ENCODE data around the gene PLXNA4.

Gene PLXNA4

GRCh38 chr7:132290021-132290420 lies 286.2 kb downstream of the PLXNA4 start:
- DNase-seq (ENCODE audit: insufficient read length, low spot score) (no peak), FAIRE-seq (no peak)
- TF ChIP-seq POLR2A (IDR thresholded peaks at IDR 0.05; ENCODE audit: low read depth, low read length), result no peak

GRCh38 chr7:132286836-132287235 lies 289.4 kb downstream of the PLXNA4 start:
- FAIRE-seq (no peak), DNase-seq (ENCODE audit: insufficient read length, low spot score) (no peak)
- no peak for TF ChIP-seq POLR2A (IDR thresholded peaks at IDR 0.05; ENCODE audit: low read depth, low read length)

GRCh38 chr7:132280335-132280734 lies 295.9 kb downstream of the PLXNA4 start:
- FAIRE-seq, result no peak
- TF ChIP-seq POLR2A (IDR thresholded peaks at IDR 0.05; ENCODE audit: low read depth, low read length), result no peak
- DNase-seq (ENCODE audit: insufficient read length, low spot score), result no peak

- no peak for DNase-seq (ENCODE audit: insufficient read length, low spot score)
- no peak for FAIRE-seq
- no peak for TF ChIP-seq POLR2A (IDR thresholded peaks at IDR 0.05; ENCODE audit: low read depth, low read length)
Observed at GRCh38 chr7:132279718-132280117, 296.6 kb downstream of the PLXNA4 start.

- no peak for DNase-seq (ENCODE audit: insufficient read length, low spot score)
- no peak for TF ChIP-seq POLR2A (IDR thresholded peaks at IDR 0.05; ENCODE audit: low read depth, low read length)
- FAIRE-seq, result no peak
Observed at GRCh38 chr7:132276976-132277725, 299.1 kb downstream of the PLXNA4 start.

GRCh38 chr7:132276234-132276630 lies 300.0 kb downstream of the PLXNA4 start:
- DNase-seq (ENCODE audit: insufficient read length, low spot score), result no peak
- TF ChIP-seq POLR2A (IDR thresholded peaks at IDR 0.05; ENCODE audit: low read depth, low read length), result no peak
- FAIRE-seq, result no peak

- FAIRE-seq (no peak), DNase-seq (ENCODE audit: insufficient read length, low spot score) (no peak)
- TF ChIP-seq POLR2A (IDR thresholded peaks at IDR 0.05; ENCODE audit: low read depth, low read length), result no peak
Observed at GRCh38 chr7:132275416-132276233, 300.6 kb downstream of the PLXNA4 start.

GRCh38 chr7:132272763-132273371 lies 303.4 kb downstream of the PLXNA4 start:
- FAIRE-seq, result no peak
- TF ChIP-seq POLR2A (IDR thresholded peaks at IDR 0.05; ENCODE audit: low read depth, low read length), result no peak
- DNase-seq (ENCODE audit: insufficient read length, low spot score), result no peak

- no peak for FAIRE-seq
- DNase-seq (ENCODE audit: insufficient read length, low spot score), result no peak
- TF ChIP-seq POLR2A (IDR thresholded peaks at IDR 0.05; ENCODE audit: low read depth, low read length), result no peak
Observed at GRCh38 chr7:132270517-132270916, 305.8 kb downstream of the PLXNA4 start.

- no peak for TF ChIP-seq POLR2A (IDR thresholded peaks at IDR 0.05; ENCODE audit: low read depth, low read length)
- DNase-seq (ENCODE audit: insufficient read length, low spot score) (no peak), FAIRE-seq (no peak)
Observed at GRCh38 chr7:132269718-132270117, 306.6 kb downstream of the PLXNA4 start.

GRCh38 chr7:132263151-132263550 lies 313.1 kb downstream of the PLXNA4 start:
- DNase-seq (ENCODE audit: insufficient read length, low spot score) (no peak), FAIRE-seq (no peak)
- TF ChIP-seq POLR2A (IDR thresholded peaks at IDR 0.05; ENCODE audit: low read depth, low read length), result no peak

- DNase-seq (ENCODE audit: insufficient read length, low spot score) (no peak), FAIRE-seq (no peak)
- no peak for TF ChIP-seq POLR2A (IDR thresholded peaks at IDR 0.05; ENCODE audit: low read depth, low read length)
Observed at GRCh38 chr7:132262160-132262470, 314.2 kb downstream of the PLXNA4 start.

- no peak for TF ChIP-seq POLR2A (IDR thresholded peaks at IDR 0.05; ENCODE audit: low read depth, low read length)
- FAIRE-seq (no peak), DNase-seq (ENCODE audit: insufficient read length, low spot score) (no peak)
Observed at GRCh38 chr7:132261327-132262159, 314.7 kb downstream of the PLXNA4 start.

- TF ChIP-seq POLR2A (IDR thresholded peaks at IDR 0.05; ENCODE audit: low read depth, low read length), result no peak
- no peak for FAIRE-seq
- DNase-seq (ENCODE audit: insufficient read length, low spot score), result no peak
Observed at GRCh38 chr7:132258231-132258630, 318.0 kb downstream of the PLXNA4 start.

Data from H54 (cell line).